HG02943 (cell line): Measurements from ENCODE around the gene INPP5F.

Experiments
- ATAC-seq: cut with Tn5 transposase; IDR thresholded peaks from one replicate; pipeline ENCODE4 v1.9.1; 2021; ENCODE audit warnings: mild to moderate bottlenecking, low read depth, moderate library complexity; ENCODE audit not compliant: unreplicated experiment

The INPP5F gene, protein sequence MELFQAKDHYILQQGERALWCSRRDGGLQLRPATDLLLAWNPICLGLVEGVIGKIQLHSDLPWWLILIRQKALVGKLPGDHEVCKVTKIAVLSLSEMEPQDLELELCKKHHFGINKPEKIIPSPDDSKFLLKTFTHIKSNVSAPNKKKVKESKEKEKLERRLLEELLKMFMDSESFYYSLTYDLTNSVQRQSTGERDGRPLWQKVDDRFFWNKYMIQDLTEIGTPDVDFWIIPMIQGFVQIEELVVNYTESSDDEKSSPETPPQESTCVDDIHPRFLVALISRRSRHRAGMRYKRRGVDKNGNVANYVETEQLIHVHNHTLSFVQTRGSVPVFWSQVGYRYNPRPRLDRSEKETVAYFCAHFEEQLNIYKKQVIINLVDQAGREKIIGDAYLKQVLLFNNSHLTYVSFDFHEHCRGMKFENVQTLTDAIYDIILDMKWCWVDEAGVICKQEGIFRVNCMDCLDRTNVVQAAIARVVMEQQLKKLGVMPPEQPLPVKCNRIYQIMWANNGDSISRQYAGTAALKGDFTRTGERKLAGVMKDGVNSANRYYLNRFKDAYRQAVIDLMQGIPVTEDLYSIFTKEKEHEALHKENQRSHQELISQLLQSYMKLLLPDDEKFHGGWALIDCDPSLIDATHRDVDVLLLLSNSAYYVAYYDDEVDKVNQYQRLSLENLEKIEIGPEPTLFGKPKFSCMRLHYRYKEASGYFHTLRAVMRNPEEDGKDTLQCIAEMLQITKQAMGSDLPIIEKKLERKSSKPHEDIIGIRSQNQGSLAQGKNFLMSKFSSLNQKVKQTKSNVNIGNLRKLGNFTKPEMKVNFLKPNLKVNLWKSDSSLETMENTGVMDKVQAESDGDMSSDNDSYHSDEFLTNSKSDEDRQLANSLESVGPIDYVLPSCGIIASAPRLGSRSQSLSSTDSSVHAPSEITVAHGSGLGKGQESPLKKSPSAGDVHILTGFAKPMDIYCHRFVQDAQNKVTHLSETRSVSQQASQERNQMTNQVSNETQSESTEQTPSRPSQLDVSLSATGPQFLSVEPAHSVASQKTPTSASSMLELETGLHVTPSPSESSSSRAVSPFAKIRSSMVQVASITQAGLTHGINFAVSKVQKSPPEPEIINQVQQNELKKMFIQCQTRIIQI

DNA sequence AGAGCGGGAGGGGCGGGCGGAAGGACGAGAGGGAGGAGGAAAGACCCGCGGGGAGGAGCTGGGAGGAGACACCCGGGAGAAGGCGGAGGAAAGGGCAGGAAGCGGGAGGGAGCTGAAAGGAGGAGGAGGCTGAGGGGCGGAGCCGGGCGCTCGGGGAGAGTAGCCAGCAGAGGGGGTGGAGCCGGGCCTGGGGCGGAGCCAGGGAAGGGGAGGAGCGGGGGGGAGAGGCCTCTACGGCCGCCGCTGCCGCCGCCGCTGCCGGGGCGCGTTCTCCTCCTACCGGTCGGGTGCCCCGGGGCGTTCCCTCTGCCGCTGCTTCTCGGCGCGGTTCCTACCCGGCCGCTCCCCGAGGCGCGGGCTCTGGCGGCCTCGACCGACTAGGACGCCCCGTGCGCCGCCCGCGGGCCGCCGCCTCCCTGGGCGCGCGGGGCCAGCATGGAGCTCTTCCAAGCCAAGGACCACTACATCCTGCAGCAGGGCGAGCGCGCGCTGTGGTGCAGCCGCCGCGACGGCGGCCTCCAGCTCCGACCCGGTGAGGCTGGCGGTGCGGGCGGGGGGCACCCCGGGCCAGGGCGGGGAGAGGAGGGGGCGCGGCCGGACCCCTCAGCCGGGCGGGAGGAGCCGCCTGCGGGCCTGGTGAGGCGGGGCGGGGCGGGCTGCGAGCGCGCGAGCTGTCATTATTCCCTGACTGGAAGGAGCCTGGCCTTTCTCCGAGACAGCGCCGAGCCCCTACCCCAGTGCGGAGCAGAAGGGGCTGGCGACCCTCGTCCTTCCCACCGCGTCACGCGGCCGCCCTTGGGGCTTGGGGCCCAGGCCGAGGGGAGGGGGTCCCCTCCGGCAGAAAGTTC, at the start of gene INPP5F:
TSS of gene INPP5F (plus strand) at position 223 of the 848 bp plus-strand sequence. CDS start at position 436, 213 bp downstream.
- peak; percentile 91 for ATAC-seq

DNA sequence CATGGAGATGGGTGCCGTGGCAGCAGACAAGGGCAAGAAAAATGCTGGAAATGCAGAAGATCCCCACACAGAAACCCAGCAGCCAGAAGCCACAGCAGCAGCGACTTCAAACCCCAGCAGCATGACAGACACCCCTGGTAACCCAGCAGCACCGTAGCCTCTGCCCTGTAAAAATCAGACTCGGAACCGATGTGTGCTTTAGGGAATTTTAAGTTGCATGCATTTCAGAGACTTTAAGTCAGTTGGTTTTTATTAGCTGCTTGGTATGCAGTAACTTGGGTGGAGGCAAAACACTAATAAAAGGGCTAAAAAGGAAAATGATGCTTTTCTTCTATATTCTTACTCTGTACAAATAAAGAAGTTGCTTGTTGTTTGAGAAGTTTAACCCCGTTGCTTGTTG, 48.7 kb upstream of the INPP5F start:
- no peak for ATAC-seq

DNA sequence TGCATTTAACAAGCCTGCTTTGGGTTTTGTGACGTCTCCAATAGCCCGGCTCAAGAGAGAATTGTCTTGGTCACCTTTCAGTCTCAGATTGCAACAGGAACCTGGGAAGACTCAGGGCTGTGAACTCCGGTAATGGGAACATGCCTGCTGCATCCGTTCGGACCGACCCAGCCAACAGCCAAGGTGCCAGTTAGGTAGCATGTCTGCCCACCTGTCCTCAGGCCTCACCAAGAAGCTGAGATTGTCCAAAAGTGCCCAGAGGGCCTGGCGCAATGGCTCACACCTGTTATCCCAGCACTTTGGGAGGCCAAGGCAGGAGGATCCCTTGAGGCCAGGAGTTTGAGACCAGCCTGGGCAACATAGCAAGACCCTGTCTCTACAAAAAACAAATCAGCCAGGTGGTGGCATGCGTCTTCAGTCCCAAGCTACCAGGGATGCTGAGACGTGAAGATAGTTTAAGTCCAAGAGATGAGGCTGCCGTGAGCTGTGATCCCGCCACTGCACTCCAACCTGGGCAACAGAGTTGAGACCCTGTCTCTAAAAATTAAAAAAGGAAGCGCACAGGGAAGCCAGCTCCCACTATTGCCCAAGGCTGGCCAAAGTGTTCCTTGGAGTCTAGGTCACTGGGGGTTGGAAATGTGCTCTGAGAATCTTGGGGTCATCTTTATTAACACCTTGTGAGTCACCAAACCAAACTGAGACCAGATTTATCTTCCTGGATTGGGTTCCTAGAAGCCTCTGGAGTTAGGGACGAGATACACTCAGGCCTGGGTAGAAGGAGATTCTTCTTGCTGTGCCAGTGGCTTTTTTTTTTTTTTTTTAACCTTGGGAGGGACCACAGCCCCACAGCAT, 47.7 kb upstream of the INPP5F start:
- ATAC-seq, result no peak

- ATAC-seq, result no peak
Observed at GRCh38 chr10:119679480-119679829, 46.4 kb upstream of the INPP5F start.

- no peak for ATAC-seq
Observed at GRCh38 chr10:119680050-119680449, 45.8 kb upstream of the INPP5F start.

- ATAC-seq, result no peak
Observed at GRCh38 chr10:119680650-119681081, 45.2 kb upstream of the INPP5F start.

- peak; percentile 75 for ATAC-seq
Observed at GRCh38 chr10:119686465-119687191, 39.2 kb upstream of the INPP5F start.

- ATAC-seq, result no peak
Observed at GRCh38 chr10:119687192-119688032, 38.4 kb upstream of the INPP5F start.

DNA sequence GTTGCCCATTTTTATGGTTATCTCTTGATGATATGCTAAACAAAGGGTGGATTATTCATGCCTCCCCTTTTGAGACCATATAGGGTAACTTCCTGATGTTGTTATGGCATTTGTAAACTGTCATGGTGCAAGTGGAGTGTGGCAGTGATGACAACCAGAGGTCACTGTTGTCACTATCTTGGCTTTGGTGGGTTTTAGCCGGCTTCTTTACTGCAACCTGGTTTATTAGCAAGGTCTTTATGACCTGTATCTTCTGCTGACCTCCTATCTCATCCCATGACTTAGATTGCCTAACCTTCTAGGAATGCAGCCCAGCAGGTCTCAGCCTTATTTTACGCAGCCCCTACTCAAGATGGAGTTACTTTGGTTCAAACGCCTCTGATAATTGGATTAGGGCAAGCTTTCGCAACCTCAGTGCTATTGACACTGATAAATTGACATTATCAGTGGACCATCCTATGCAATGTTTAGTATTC, 37.8 kb upstream of the INPP5F start:
- no peak for ATAC-seq

DNA sequence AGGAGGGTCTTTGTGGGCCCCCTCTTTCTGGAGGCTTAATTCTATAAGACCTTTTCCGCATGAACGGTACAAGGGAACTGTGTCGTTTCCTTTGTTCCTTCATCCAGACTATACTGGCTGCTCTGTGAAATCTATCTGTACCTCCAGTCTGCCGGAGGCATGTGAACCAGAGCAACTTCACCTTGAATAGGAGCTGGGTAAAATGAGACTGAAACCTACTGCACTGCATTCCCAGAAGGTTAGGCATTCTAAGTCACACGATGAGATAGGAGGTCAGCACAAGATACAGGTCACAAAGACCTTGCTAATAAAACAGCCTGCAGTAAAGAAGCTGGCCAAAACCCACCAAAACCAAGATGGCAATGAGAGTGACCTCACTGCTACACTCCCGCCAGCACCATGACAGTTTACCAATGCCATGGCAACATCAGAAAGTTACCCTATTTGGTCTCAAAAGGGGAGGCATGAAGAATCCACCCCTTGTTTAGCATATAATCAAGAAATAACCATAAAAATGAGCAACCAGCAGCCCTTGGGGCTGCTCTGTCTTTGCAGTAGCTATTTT, 36.8 kb upstream of the INPP5F start:
- ATAC-seq, result no peak

GRCh38 chr10:119691726-119692125, 34.1 kb upstream of the INPP5F start:
- no peak for ATAC-seq

DNA sequence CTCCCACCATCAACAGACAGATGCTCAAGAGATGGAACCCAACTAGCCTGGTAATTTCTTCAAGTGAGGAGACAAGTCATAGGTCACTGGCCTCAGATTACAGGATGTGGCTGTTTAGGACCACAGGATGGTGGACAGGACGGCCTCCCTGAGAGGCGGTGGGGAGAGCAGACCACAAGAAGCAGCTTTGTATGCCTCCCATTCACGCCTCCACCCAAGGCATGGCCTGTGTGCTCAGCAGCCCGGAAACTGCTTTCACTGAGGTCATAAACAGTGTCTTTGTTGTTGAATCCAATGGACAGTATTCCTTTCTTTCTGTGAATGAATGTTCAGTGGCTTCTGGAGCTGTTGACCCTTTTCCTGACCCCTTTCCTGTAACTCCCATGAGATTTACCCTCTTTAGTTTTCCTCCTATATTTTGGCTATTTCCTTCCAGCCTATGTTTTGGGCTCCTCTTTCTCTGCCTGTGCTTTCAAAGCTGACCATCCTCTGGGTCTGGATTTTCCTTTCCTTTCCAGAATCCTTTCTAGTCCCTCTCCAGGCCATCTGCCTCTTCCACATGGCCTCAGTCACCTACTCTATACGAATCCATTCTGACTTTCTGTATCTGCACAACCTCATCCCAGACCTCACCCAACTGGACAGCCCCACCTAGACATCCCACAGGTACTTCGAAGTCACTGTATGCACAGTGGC, 32.4 kb upstream of the INPP5F start:
- no peak for ATAC-seq

DNA sequence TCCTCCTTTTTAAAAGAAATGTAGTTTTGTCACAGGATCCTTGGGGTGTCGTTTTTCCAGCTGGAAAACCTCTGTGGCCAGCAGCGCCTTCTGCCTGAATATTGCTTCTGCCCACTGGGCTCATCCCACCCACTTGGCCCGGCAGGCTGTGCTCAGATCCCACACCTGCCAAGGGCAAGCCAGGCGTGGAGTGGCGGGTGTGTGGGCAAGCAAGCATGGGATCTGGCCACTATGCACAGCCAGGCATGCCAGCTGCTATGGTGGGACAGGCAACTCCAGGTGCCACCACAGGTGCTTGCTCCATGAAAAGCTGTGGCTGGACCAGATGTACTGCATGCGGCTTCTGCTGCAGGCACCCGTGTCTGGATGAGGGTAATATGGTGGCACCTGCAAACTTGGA, 31.2 kb upstream of the INPP5F start:
- ATAC-seq, result no peak

DNA sequence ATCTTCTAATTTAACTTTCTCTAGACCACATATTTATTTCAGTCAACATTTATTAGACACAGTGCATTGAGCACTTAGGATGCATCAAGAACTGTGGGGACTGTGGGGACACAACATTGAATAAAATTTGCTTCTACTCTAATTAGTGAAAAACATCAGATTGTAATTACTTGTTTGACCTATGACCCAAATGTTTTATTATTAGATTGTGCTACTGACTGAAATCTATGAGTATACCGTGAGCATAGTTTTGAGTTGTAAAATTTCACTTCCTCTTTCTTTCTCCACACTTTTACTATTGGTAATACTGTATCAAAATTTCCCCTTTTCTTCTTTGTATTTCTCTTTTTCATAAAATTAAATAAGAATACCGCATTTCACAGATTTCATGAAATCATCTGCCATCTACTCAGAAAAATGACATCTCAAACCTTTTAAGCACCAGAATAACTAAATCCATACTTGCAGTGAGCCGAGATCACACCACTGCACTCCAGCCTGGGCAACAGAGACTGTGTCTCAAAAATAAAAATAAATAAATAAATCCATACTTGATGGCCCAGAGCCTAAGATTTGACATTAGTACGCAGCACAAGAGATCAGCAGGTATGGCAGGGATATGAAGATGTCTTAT, 25.4 kb upstream of the INPP5F start:
- ATAC-seq, result no peak

DNA sequence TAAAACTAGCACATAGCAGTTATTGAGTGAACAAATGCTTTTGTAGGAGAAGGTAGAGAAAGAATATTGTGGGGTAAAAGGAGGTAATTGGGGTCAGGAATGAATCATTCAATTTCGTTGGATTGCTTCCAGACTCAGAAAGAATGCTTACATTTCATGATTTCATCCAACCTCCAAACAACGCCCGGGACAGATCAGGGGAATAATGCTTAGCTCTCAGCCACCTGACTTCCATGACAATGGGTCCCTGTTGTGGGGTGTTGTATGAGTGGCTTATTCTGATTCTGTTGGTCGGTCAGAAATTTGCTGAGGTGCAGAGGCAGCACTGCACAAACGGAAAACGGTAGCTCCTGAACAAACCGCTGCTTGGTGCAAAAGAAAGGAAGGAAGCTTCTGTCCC, 24.0 kb upstream of the INPP5F start:
- no peak for ATAC-seq

DNA sequence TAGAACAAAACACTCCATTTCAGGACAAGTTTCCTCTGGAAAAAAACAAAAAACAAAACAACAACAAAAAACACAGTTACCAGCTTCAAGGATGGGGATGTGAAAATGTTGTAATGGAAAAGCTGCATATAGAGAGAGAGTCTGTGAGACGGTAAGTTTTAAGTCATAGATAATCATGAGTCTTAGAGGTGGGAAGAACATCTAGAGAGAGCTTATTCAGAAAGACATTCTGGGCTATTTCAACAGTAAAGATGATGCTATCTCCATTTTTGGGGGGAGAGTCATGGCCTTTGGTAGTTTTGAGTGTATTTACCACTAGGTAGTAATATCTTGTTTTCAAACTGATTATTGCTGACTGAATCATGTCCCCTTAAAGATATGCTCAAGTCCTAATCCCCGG, 23.3 kb upstream of the INPP5F start:
- no peak for ATAC-seq
